Endothelial cell (in vitro differentiated cells): ENCODE data around the gene ZNF865. TPM values are rescaled to one million over a fixed set of nuclear protein-coding genes. Genes with fewer than 3 reads are reported as not detected.

Experiments used
- DNase-seq: peaks from one replicate; pipeline ENCODE4 v3.0.0; 2021; ENCODE audit warnings: low spot score
- H3K27ac Mint-ChIP-seq: one replicate; pipeline ENCODE4 v1.8.0; 2021; ENCODE audit warnings: mixed read lengths, inconsistent platforms; ENCODE audit not compliant: unreplicated experiment
- H3K27me3 Mint-ChIP-seq: one replicate; pipeline ENCODE4 v1.8.0; 2021; ENCODE audit warnings: mild to moderate bottlenecking, moderate library complexity, mixed read lengths, inconsistent platforms; ENCODE audit not compliant: unreplicated experiment
- H3K36me3 Mint-ChIP-seq: one replicate; pipeline ENCODE4 v1.8.0; 2021; ENCODE audit warnings: mild to moderate bottlenecking, low read depth, mixed read lengths, inconsistent platforms; ENCODE audit not compliant: unreplicated experiment
- H3K4me1 Mint-ChIP-seq: one replicate; pipeline ENCODE4 v1.8.0; 2021; ENCODE audit warnings: mild to moderate bottlenecking, mixed read lengths, inconsistent platforms; ENCODE audit not compliant: unreplicated experiment
- H3K4me3 Mint-ChIP-seq: one replicate; pipeline ENCODE4 v1.8.0; 2021; ENCODE audit warnings: mild to moderate bottlenecking, mixed read lengths, inconsistent platforms; ENCODE audit not compliant: unreplicated experiment
- H3K9me3 Mint-ChIP-seq: one replicate; pipeline ENCODE4 v1.8.0; 2021; ENCODE audit warnings: mixed read lengths, inconsistent platforms; ENCODE audit not compliant: unreplicated experiment
- CTCF ChIP-seq: fragments of 200-600 bp; sonication (generic); IDR thresholded peaks from one replicate; pipeline ENCODE4 v1.5.0; 2021; ENCODE audit warnings: antibody characterized with exemption; ENCODE audit not compliant: unreplicated experiment
- total RNA-seq: library from RNA; stranded (reverse); fragmentation: NEBNext Ultra II Directional; extraction: Animal tissue kit (Norgen Biotek cat#: 25700); gene quantifications from one replicate; pipeline ENCODE4 v1.2.1, GENCODE V29; 2021; ENCODE audit not compliant: unreplicated experiment

Gene ZNF865
- total RNA-seq, 1 donor from 2014 or later = 14.5 TPM

GRCh38 chr19:55613930-55614710, 8.7 kb downstream of the ZNF865 start:
- H3K4me1 Mint-ChIP-seq = peaks cover 2% of the 10 kb centered on the region
- H3K9me3 Mint-ChIP-seq = no peaks in the 10 kb centered on the region
- TF ChIP-seq CTCF = no peak
- no peak overlapping the region for H3K27ac Mint-ChIP-seq
- peaks cover 22% of the 10 kb centered on the region for H3K36me3 Mint-ChIP-seq
- H3K4me3 Mint-ChIP-seq = no peak overlapping the region
- H3K27me3 Mint-ChIP-seq = peaks cover 15% of the 10 kb centered on the region
- no peak for DNase-seq

- no peak for TF ChIP-seq CTCF
- H3K27ac Mint-ChIP-seq = no peak overlapping the region
- no peaks in the 10 kb centered on the region for H3K9me3 Mint-ChIP-seq
- H3K4me3 Mint-ChIP-seq = no peak overlapping the region
- no peak for DNase-seq
- peaks cover under 1% of the 10 kb centered on the region for H3K4me1 Mint-ChIP-seq
- peaks cover 19% of the 10 kb centered on the region for H3K36me3 Mint-ChIP-seq
- H3K27me3 Mint-ChIP-seq = peaks cover 15% of the 10 kb centered on the region
Observed at GRCh38 chr19:55614711-55615542, 9.5 kb downstream of the ZNF865 start.

GRCh38 chr19:55615543-55616394, 10.3 kb downstream of the ZNF865 start:
- H3K9me3 Mint-ChIP-seq = no peaks in the 10 kb centered on the region
- no peak overlapping the region for H3K4me3 Mint-ChIP-seq
- no peak overlapping the region for H3K27ac Mint-ChIP-seq
- peaks cover 13% of the 10 kb centered on the region for H3K27me3 Mint-ChIP-seq
- TF ChIP-seq CTCF = no peak
- peaks cover 18% of the 10 kb centered on the region for H3K36me3 Mint-ChIP-seq
- no peak for DNase-seq
- H3K4me1 Mint-ChIP-seq = no peaks in the 10 kb centered on the region

GRCh38 chr19:55616395-55616875, 11.0 kb downstream of the ZNF865 start:
- no peak for TF ChIP-seq CTCF
- Mint-ChIP-seq H3K4me1 (no peaks in the 10 kb centered on the region), H3K27ac (no peak overlapping the region), H3K36me3 (peaks cover 15% of the 10 kb centered on the region), H3K27me3 (peaks cover 13% of the 10 kb centered on the region), H3K4me3 (no peak overlapping the region), H3K9me3 (no peaks in the 10 kb centered on the region)
- no peak for DNase-seq
